Fibroblast of lung (primary cell): ENCODE measurements around the gene FERMT2.

Experiments
- CTCF ChIP-seq, 2 donors: IDR thresholded peaks in 1 of 2; conservative IDR thresholded peaks in 1 of 2; 1 replicate in 1 of 2; 2 replicates in 1 of 2; pipeline ENCODE4 v1.5.1; 2011 to 2012; ENCODE audit warnings: low read length in 2 of 2, control low read depth in 1 of 2, inconsistent platforms in 1 of 2, low read depth in 1 of 2, mild to moderate bottlenecking in 1 of 2
- EZH2 ChIP-seq: IDR thresholded peaks from 2 replicates; pipeline ENCODE4 v1.5.1; 2012; ENCODE audit warnings: low read length, control low read depth, mild to moderate bottlenecking; ENCODE audit errors: missing control alignments

GRCh38 chr14:52901357-52901980 is 49.4 kb downstream of the FERMT2 start:
- TF ChIP-seq CTCF (conservative IDR thresholded peaks at IDR 0.05 in 1 of 2, IDR thresholded peaks at IDR 0.05 in 1 of 2; ENCODE audit: low read depth in 1 of 2, low read length in 2 of 2) = no peak
- TF ChIP-seq EZH2 = no peak
